Measurements from ENCODE around the gene OR56A3.

GRCh38 chr11:5923794-5924193 lies 18.3 kb upstream of the OR56A3 start:
- TF ChIP-seq POLR2AphosphoS5 (IDR thresholded peaks at IDR 0.05; ENCODE audit: low read depth, low read length) (no peak), REST (IDR thresholded peaks at IDR 0.05; ENCODE audit: insufficient read depth in 1 of 2, low read depth in 2 of 2, low read length in 2 of 2) (no peak)

Data from PFSK-1 (cell line).